ENCODE measurements around the gene SLC26A3. TPM values are rescaled to one million over a fixed set of nuclear protein-coding genes. Genes with fewer than 3 reads are reported as not detected.
A peak's percentile ranks its signal among the peaks of the same experiment; 100 is the strongest.

The SLC26A3 gene
- total RNA-seq, 1 donor, result not detected

DNA sequence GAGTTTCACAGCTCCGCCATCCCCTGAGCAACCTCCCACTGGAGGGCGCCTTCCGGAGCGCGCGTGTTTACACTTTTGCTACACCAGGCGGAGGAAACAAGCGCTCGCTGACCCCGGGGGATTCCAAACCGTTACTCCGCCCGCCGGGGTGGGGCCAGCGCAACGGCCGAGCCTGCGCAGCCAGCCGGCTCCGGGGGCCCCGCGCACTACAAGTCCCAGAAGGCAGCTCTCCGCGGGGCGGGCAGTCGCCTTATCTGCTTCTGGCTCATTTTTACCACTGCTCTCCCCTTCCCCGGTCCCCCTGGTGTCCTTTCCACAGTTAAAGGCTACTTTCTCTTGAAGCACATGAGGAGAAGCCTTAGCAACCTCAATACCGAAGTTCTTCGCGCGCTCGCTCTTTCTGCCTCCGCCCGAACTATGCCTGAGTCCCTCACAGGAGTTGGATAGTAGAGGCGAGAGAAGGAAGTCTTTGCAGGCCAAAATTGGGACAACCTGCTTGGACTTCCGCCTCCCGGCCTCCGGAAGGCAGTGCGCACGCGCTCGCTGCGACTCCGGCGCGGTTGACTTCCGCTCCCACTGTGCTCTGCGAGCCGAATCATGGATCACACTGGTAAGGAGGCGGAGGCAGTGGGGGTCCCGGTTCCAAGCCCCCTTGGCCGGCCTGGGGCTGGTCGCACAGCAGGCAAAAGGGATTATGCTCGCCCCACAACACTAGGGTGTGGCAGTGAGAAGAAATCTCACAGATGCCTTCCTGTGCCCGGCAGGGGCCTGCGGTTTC lies 59.3 kb downstream of the SLC26A3 start, which contains the start of gene CBLL1:
Gene CBLL1 (plus strand): TSS at position 576 of the 778 bp plus-strand sequence. CDS start 22 bp downstream, at position 598.
- DNase-seq (ENCODE audit: low read depth), result peak; percentile 96
- TF ChIP-seq, protein P1, sequence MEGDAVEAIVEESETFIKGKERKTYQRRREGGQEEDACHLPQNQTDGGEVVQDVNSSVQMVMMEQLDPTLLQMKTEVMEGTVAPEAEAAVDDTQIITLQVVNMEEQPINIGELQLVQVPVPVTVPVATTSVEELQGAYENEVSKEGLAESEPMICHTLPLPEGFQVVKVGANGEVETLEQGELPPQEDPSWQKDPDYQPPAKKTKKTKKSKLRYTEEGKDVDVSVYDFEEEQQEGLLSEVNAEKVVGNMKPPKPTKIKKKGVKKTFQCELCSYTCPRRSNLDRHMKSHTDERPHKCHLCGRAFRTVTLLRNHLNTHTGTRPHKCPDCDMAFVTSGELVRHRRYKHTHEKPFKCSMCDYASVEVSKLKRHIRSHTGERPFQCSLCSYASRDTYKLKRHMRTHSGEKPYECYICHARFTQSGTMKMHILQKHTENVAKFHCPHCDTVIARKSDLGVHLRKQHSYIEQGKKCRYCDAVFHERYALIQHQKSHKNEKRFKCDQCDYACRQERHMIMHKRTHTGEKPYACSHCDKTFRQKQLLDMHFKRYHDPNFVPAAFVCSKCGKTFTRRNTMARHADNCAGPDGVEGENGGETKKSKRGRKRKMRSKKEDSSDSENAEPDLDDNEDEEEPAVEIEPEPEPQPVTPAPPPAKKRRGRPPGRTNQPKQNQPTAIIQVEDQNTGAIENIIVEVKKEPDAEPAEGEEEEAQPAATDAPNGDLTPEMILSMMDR (IDR thresholded peaks at IDR 0.05; ENCODE audit: insufficient read depth, low read depth, low read length), result peak; percentile 67
- peak within 1 kb of the TSS; percentile 92 for H3K4me3 ChIP-seq (ENCODE audit: low read depth, low read length)

DNA sequence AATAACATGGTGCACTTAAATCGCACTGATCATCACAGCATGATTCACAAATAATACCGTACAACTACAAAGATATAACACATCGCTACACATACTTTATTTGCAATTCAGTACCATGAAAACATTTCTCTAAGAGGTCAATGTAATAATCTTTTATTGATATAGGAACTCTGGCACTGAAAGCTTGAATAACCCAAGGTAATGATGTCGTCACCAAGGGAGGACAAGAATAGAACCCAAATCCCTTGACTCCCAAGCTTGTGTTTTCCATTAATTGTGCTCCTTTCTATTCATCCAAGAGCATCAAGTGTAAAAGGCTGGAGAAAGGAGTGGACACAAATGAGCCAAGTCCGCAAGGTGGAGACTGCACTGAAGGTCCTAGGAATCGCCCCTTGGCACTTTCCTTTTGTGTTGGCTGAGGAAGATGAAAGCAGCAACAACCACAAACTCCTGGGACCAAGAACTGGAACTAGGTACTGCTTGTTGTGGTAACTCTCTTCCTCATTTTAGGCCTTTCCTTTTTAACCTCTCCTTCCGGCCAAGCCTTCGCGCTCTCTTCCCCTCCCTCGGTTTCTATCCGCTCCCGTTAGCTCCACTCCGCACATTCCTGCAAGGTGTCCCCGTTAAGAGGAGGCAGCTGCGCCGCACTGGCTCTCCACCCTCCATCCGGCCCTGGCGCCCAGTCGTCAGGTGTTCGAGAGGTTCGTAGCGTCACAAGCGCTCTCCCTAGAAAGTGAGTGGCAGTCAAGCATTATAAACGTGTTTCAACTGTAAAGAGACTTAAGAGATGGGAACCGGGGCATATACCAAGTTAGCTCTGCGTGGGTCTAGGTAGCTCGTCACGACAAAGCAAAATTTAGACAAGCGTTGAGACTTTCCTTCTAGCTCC lies 60.1 kb downstream of the SLC26A3 start:
- no peak for DNase-seq (ENCODE audit: low read depth)
- TF ChIP-seq, protein P1 (IDR thresholded peaks at IDR 0.05; ENCODE audit: insufficient read depth, low read depth, low read length), result no peak
- peak overlapping the region; percentile 92 for H3K4me3 ChIP-seq (ENCODE audit: low read depth, low read length)

DNA sequence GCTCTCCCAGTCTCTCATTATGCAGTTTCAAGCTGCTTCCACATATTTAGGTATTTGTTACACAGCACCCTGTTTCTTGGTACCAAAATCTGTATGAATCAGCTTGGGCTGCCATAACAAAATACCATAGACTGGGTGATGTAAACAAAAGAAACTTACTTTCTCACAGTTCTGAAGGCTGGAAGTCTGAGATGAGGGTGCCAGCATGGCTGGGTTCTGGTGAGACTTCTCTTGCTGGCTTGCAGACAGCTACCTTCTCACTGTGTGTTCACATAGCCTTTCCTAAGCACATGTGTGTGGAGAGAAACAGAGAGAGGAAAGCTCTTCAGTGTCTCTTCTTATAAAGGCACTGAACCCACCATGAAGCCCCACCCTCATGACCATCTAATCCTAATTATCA lies 74.7 kb downstream of the SLC26A3 start:
- no peak overlapping the region for H3K4me3 ChIP-seq (ENCODE audit: low read depth, low read length)
- no peak for DNase-seq (ENCODE audit: low read depth)
- TF ChIP-seq, protein P1 (IDR thresholded peaks at IDR 0.05; ENCODE audit: insufficient read depth, low read depth, low read length), result no peak

DNA sequence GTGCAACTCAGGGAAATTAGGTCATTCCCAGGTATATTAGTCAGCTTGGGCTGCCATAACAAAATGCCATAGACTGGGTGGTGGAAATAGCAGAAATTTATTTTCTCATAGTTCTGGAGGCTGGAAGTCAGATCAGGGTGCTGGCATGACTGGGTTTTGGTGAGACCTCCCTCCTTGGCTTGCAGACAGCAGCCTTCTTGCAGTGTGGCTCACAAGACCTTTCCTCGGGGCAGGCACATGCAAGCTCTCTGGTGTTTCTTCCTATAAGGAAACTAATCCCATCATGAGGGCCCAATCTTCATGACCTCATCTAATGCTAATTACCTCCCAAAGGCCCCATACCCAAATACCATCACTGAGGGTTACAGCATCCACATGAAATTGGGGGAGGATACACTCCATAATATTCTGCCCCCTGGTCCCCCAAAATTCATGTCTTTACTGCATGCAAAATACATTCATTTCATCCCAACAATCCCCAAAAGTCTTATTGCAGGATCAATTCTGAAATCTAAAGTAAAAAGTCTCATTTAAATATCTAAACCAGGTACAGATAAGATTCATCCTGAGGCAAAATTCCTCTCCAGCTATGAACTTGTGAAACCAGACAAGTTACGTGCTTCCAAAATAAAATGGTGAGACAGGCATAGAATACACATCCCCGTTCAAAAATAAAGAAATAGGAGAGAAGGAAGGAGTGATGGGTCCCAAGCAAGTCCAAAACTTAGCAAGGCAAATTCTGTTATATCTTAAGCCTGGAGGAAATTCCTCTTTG lies 76.5 kb downstream of the SLC26A3 start:
- TF ChIP-seq, protein P1 (IDR thresholded peaks at IDR 0.05; ENCODE audit: insufficient read depth, low read depth, low read length), result no peak
- no peak for DNase-seq (ENCODE audit: low read depth)

DNA sequence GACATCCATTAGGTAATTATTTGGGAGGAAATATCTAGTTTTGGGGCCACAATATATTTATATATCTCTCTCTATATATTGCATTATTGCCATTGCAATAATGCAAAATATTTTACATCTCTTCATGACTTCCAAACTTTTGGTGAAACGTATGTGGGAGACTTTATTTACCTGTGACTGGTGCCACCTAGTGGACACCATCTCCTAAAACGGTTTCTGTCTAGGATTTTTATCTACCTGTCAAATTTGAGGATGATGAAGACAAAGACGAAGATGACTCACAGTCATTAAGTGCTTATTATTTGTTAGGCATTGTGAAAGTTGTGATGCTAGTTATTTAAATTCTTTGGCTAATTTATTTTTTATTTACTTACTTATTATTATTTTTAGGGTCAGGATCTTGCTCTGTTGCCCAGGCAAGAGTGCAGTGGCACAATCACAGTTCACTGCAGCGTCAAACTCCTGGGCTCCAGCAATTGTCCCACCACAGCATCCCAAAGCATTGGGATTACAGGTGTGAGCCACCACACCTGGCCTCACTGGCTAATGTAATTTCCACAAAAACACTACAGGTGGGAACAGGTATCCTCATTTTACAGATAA lies 77.8 kb downstream of the SLC26A3 start:
- peak; percentile 72 for DNase-seq (ENCODE audit: low read depth)
- TF ChIP-seq, protein P1 (IDR thresholded peaks at IDR 0.05; ENCODE audit: insufficient read depth, low read depth, low read length), result peak; percentile 65
- H3K4me3 ChIP-seq (ENCODE audit: low read depth, low read length), result no peak overlapping the region

More for the DNA sequence above, 76.5 kb downstream of the SLC26A3 start:
- no peak overlapping the region for H3K4me3 ChIP-seq (ENCODE audit: low read depth, low read length)

DNA sequence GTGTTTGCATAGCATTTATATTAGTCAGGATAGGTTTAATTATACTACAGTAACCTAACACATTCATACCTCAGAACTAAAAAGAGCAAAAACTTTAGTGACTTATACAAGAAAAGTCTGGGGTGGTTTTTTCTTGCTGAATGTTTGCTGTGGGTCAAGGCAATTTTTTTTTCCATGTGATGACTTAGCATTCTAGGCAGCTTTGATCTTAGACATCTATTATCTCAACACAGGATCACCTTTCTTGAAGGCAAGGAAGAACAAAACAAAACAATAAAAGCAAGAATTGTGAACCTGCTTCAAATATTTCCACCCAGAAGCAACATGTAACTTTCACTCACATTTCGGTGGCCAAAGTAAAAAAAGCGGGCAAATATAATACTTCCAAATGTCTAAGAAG lies 79.8 kb downstream of the SLC26A3 start:
- no peak overlapping the region for H3K4me3 ChIP-seq (ENCODE audit: low read depth, low read length)
- DNase-seq (ENCODE audit: low read depth), result no peak
- TF ChIP-seq, protein P1 (IDR thresholded peaks at IDR 0.05; ENCODE audit: insufficient read depth, low read depth, low read length), result no peak

All from fibroblast of villous mesenchyme (primary cell).